ENCODE measurements around the gene VAT1L.

The VAT1L gene

GRCh38 chr16:77761204-77761603 lies 27.2 kb upstream of the VAT1L start:
- DNase-seq: no peak
- Histone ChIP-seq H3K27me3 (ENCODE audit: control insufficient read depth in 1 of 2, insufficient read depth in 1 of 2, low read length in 2 of 2) (no peaks in the 10 kb centered on the region), H3K9me3 (ENCODE audit: control insufficient read depth, low read length) (no peaks in the 10 kb centered on the region), H3K23ac (ENCODE audit: low read length in 2 of 2) (no peak overlapping the region), H3K9ac (ENCODE audit: low read length) (no peak overlapping the region), H2BK120ac (ENCODE audit: low read depth, low read length) (no peak overlapping the region), H3K27ac (ENCODE audit: low read length, poor library complexity, severe bottlenecking) (no peak overlapping the region), H2AFZ (ENCODE audit: low read depth, low read length) (no peak overlapping the region), H3K4me1 (ENCODE audit: control insufficient read depth, insufficient read depth, low read depth, low read length) (no peaks in the 10 kb centered on the region), H3K4me3 (ENCODE audit: insufficient read depth in 1 of 2, low read depth in 1 of 2, low read length in 2 of 2) (no peak overlapping the region), H2BK12ac (ENCODE audit: low read length in 2 of 2) (peak overlapping the region in 1 of 2 experiments; percentile 45), H2AK5ac (ENCODE audit: low read length, severe bottlenecking) (no peak overlapping the region), H3K4ac (ENCODE audit: low read depth in 1 of 2, low read length in 2 of 2) (no peak overlapping the region), H2BK5ac (ENCODE audit: low read depth, low read length, poor library complexity, severe bottlenecking) (no peak overlapping the region), H3K79me1 (replicated peaks; ENCODE audit: low read length, poor library complexity, severe bottlenecking) (no peaks in the 10 kb centered on the region), H4K8ac (ENCODE audit: low read length) (no peak overlapping the region), H3K36me3 (ENCODE audit: control insufficient read depth in 1 of 2, insufficient read depth in 2 of 2, low read depth in 1 of 2, low read length in 2 of 2) (no peaks in the 10 kb centered on the region), H3K14ac (ENCODE audit: low read length in 2 of 2) (no peak overlapping the region), H2BK15ac (ENCODE audit: low read depth, poor library complexity, severe bottlenecking) (no peak overlapping the region), H3K18ac (ENCODE audit: low read depth in 1 of 2, low read length in 2 of 2) (peak overlapping the region in 1 of 2 experiments; percentile 61), H3K4me2 (ENCODE audit: low read length, poor library complexity, severe bottlenecking) (no peak overlapping the region), H4K91ac (ENCODE audit: low read length) (no peak overlapping the region)
- 30% methylated on average over 1 of the region's 1 CpG for WGBS

DNA sequence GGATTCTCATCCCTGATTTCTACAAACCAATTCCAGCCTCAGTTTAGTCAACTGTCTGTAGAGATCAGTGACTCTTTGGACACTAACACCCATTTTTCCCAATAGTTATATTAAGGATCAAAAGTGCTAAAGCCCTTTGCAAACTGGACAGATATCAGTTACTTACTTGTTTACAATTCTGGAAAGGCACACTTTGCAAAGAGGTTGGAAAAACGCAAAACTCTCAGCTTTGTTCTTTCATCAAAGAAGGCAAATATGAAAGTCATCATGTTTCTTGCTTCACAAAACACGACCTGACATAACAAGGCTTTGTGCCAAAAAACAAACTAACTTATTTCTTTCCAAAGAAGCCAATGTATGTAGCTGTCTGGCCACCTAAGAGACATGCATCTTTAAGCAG lies 26.1 kb upstream of the VAT1L start:
- Histone ChIP-seq H3K9ac (ENCODE audit: low read length) (no peak overlapping the region), H2BK5ac (ENCODE audit: low read depth, low read length, poor library complexity, severe bottlenecking) (no peak overlapping the region), H3K36me3 (ENCODE audit: control insufficient read depth in 1 of 2, insufficient read depth in 2 of 2, low read depth in 1 of 2, low read length in 2 of 2) (no peaks in the 10 kb centered on the region), H2BK15ac (ENCODE audit: low read depth, poor library complexity, severe bottlenecking) (no peak overlapping the region), H2AK5ac (ENCODE audit: low read length, severe bottlenecking) (no peak overlapping the region), H3K79me1 (replicated peaks; ENCODE audit: low read length, poor library complexity, severe bottlenecking) (no peaks in the 10 kb centered on the region), H2AFZ (ENCODE audit: low read depth, low read length) (no peak overlapping the region), H2BK120ac (ENCODE audit: low read depth, low read length) (no peak overlapping the region), H3K18ac (ENCODE audit: low read depth in 1 of 2, low read length in 2 of 2) (peak overlapping the region in 1 of 2 experiments; percentile 6), H3K4me1 (ENCODE audit: control insufficient read depth, insufficient read depth, low read depth, low read length) (no peaks in the 10 kb centered on the region), H3K4ac (ENCODE audit: low read depth in 1 of 2, low read length in 2 of 2) (no peak overlapping the region), H3K14ac (ENCODE audit: low read length in 2 of 2) (no peak overlapping the region), H4K8ac (ENCODE audit: low read length) (no peak overlapping the region), H4K91ac (ENCODE audit: low read length) (no peak overlapping the region), H3K4me3 (ENCODE audit: insufficient read depth in 1 of 2, low read depth in 1 of 2, low read length in 2 of 2) (no peak overlapping the region), H3K4me2 (ENCODE audit: low read length, poor library complexity, severe bottlenecking) (no peak overlapping the region), H3K23ac (ENCODE audit: low read length in 2 of 2) (no peak overlapping the region), H3K27me3 (ENCODE audit: control insufficient read depth in 1 of 2, insufficient read depth in 1 of 2, low read length in 2 of 2) (no peaks in the 10 kb centered on the region), H2BK12ac (ENCODE audit: low read length in 2 of 2) (no peak overlapping the region), H3K27ac (ENCODE audit: low read length, poor library complexity, severe bottlenecking) (no peak overlapping the region), H3K9me3 (ENCODE audit: control insufficient read depth, low read length) (no peaks in the 10 kb centered on the region)
- no peak for DNase-seq
- WGBS: 70% methylated on average over 2 of the region's 2 CpGs

- H3K4ac ChIP-seq (ENCODE audit: low read depth in 1 of 2, low read length in 2 of 2): no peak overlapping the region
- H3K27ac ChIP-seq (ENCODE audit: low read length, poor library complexity, severe bottlenecking): no peak overlapping the region
- peak overlapping the region; percentile 7 for H2BK15ac ChIP-seq (ENCODE audit: low read depth, poor library complexity, severe bottlenecking)
- H2BK5ac ChIP-seq (ENCODE audit: low read depth, low read length, poor library complexity, severe bottlenecking): no peak overlapping the region
- 50% methylated on average over 1 of the region's 1 CpG for WGBS
- H2BK120ac ChIP-seq (ENCODE audit: low read depth, low read length): no peak overlapping the region
- H4K8ac ChIP-seq (ENCODE audit: low read length): no peak overlapping the region
- H3K4me1 ChIP-seq (ENCODE audit: control insufficient read depth, insufficient read depth, low read depth, low read length): no peaks in the 10 kb centered on the region
- H3K27me3 ChIP-seq (ENCODE audit: control insufficient read depth in 1 of 2, insufficient read depth in 1 of 2, low read length in 2 of 2): no peaks in the 10 kb centered on the region
- H3K14ac ChIP-seq (ENCODE audit: low read length in 2 of 2): no peak overlapping the region
- no peak overlapping the region for H3K23ac ChIP-seq (ENCODE audit: low read length in 2 of 2)
- no peak for DNase-seq
- H2AK5ac ChIP-seq (ENCODE audit: low read length, severe bottlenecking): no peak overlapping the region
- no peak overlapping the region for H3K4me3 ChIP-seq (ENCODE audit: insufficient read depth in 1 of 2, low read depth in 1 of 2, low read length in 2 of 2)
- H2AFZ ChIP-seq (ENCODE audit: low read depth, low read length): no peak overlapping the region
- H3K18ac ChIP-seq (ENCODE audit: low read depth in 1 of 2, low read length in 2 of 2): peak overlapping the region in 1 of 2 experiments; percentile 59
- H2BK12ac ChIP-seq (ENCODE audit: low read length in 2 of 2): peak overlapping the region in 1 of 2 experiments; percentile 93
- no peaks in the 10 kb centered on the region for H3K79me1 ChIP-seq (replicated peaks; ENCODE audit: low read length, poor library complexity, severe bottlenecking)
- H3K4me2 ChIP-seq (ENCODE audit: low read length, poor library complexity, severe bottlenecking): no peak overlapping the region
- no peak overlapping the region for H3K9ac ChIP-seq (ENCODE audit: low read length)
- no peaks in the 10 kb centered on the region for H3K9me3 ChIP-seq (ENCODE audit: control insufficient read depth, low read length)
- H3K36me3 ChIP-seq (ENCODE audit: control insufficient read depth in 1 of 2, insufficient read depth in 2 of 2, low read depth in 1 of 2, low read length in 2 of 2): no peaks in the 10 kb centered on the region
- H4K91ac ChIP-seq (ENCODE audit: low read length): no peak overlapping the region
These were observed 24.4 kb upstream of the VAT1L start for GRCh38 chr16:77763994-77764393.

DNA sequence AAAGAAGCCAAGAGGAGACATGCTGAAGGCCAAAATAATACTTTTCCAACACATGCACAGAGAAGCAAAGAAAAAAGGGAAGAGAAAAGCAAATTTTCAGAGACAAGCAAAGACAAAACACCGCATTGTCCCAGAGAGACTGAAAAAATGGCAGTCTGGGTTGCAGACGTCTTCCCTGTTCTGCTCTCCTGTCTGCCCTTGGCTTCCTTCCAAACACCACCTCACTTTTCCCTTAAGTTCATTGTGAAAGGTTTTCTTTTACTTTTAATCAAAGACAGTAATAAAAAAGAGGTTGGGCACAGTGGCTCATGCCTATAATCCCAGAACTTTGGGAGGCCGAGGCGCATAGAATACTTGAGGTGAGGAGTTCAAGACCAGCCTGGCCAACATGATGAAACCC lies 21.2 kb upstream of the VAT1L start:
- 100% methylated on average over 2 of the region's 4 CpGs for WGBS
- H2BK120ac ChIP-seq (ENCODE audit: low read depth, low read length): no peak overlapping the region
- H3K14ac ChIP-seq (ENCODE audit: low read length in 2 of 2): no peak overlapping the region

More for the DNA sequence above, 21.2 kb upstream of the VAT1L start:
- no peaks in the 10 kb centered on the region for H3K27me3 ChIP-seq (ENCODE audit: control insufficient read depth in 1 of 2, insufficient read depth in 1 of 2, low read length in 2 of 2)
- no peaks in the 10 kb centered on the region for H3K79me1 ChIP-seq (replicated peaks; ENCODE audit: low read length, poor library complexity, severe bottlenecking)
- no peak overlapping the region for H3K27ac ChIP-seq (ENCODE audit: low read length, poor library complexity, severe bottlenecking)
- H2AK5ac ChIP-seq (ENCODE audit: low read length, severe bottlenecking): no peak overlapping the region
- no peaks in the 10 kb centered on the region for H3K36me3 ChIP-seq (ENCODE audit: control insufficient read depth in 1 of 2, insufficient read depth in 2 of 2, low read depth in 1 of 2, low read length in 2 of 2)
- no peak overlapping the region for H2AFZ ChIP-seq (ENCODE audit: low read depth, low read length)
- no peak overlapping the region for H4K8ac ChIP-seq (ENCODE audit: low read length)
- H3K4me3 ChIP-seq (ENCODE audit: insufficient read depth in 1 of 2, low read depth in 1 of 2, low read length in 2 of 2): no peak overlapping the region
- H2BK5ac ChIP-seq (ENCODE audit: low read depth, low read length, poor library complexity, severe bottlenecking): no peak overlapping the region
- H3K18ac ChIP-seq (ENCODE audit: low read depth in 1 of 2, low read length in 2 of 2): no peak overlapping the region
- no peak overlapping the region for H3K23ac ChIP-seq (ENCODE audit: low read length in 2 of 2)
- no peak overlapping the region for H2BK15ac ChIP-seq (ENCODE audit: low read depth, poor library complexity, severe bottlenecking)
- no peaks in the 10 kb centered on the region for H3K4me1 ChIP-seq (ENCODE audit: control insufficient read depth, insufficient read depth, low read depth, low read length)
- no peak overlapping the region for H3K9ac ChIP-seq (ENCODE audit: low read length)
- no peak overlapping the region for H3K4me2 ChIP-seq (ENCODE audit: low read length, poor library complexity, severe bottlenecking)
- no peak for DNase-seq
- no peak overlapping the region for H2BK12ac ChIP-seq (ENCODE audit: low read length in 2 of 2)
- no peak overlapping the region for H4K91ac ChIP-seq (ENCODE audit: low read length)
- no peaks in the 10 kb centered on the region for H3K9me3 ChIP-seq (ENCODE audit: control insufficient read depth, low read length)
- H3K4ac ChIP-seq (ENCODE audit: low read depth in 1 of 2, low read length in 2 of 2): no peak overlapping the region

Data from mesenchymal stem cell (in vitro differentiated cells and primary cell).